ENCODE results near the gene TSC22D1. TPM values are rescaled to one million over a fixed set of nuclear protein-coding genes. Genes with fewer than 3 reads are reported as not detected.

Gene TSC22D1
- total RNA-seq, 2 donors from 2014 or later, result 182 to 197 TPM

GRCh38 chr13:44437356-44438233, 138.5 kb downstream of the TSC22D1 start:
- DNase-seq (ENCODE audit: low spot score), result no peak
- intact Hi-C loops (cut with DNase I), result loop anchor here (5.0 kb wide), 3 partner anchors 385 to 530 kb away; no protein-coding TSS in a partner anchor

DNA sequence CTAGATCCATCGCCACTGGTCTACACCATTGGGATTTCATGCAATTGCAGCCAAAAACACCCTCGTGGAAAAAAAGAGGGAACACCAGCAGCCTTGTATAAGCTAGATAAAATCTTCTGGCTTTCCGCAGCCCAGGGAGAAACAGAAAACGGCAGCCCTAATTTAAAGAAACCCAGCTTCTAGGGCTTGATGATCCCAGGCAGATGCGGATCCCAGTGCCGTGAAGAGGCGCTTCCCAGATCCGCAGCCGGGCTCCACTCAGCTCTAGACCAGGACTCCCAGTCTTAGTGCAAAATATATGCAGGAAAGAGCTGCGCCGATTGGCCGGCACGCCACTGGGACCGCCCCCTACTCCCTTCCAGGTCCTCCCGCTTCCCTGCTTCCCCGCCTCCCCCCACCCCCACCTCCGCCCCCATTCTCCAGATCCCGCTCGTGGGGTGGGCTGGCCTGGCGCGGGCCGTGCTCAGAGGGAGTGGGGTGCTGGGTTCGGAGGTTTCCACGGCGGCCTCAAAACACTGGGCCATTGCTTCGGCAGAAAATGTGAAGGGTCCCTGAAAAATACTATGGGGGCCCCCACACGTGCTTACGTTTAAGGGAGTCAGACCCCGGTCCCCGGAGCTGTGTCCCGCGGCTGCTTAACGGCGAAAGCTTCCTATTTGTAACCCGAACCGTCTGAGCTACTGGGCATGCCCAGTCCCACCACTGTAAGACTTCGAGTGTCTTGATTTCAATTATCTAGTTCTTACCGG, 139.4 kb downstream of the TSC22D1 start:
- intact Hi-C loops (cut with DNase I), result loop anchor here (5.0 kb wide), 3 partner anchors 384 to 529 kb away; no protein-coding TSS in a partner anchor
- DNase-seq (ENCODE audit: low spot score), result peak; percentile 95

DNA sequence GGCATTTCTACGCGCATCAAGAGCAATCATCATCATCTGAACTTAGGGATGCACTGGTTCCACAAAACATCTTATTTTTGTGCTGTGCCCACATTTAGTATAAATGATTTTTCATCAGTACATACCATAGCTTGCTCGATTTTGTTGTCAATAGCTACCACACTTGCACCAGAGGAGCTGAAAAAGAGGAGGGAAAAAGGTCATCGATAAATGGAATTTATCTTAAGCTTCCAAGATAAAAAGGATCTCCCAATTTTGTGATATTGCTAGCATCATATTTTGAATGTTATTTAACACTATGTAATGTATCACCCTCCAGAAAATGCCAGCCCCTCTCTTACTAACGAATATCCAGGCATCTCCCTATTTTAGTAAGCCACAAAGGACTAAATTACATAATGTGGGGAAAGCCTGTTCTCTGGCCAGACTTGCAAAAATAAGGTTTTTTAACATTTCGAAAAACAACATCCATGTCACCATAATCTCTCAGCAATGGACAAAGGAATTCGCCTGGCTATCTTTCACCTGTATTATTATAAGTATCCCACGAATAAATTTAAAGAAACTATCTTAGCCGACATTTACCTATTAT, 140.1 kb downstream of the TSC22D1 start:
- no peak for DNase-seq (ENCODE audit: low spot score)
- intact Hi-C loops (cut with DNase I), result loop anchor here (5.0 kb wide), 3 partner anchors 384 to 529 kb away; no protein-coding TSS in a partner anchor

DNA sequence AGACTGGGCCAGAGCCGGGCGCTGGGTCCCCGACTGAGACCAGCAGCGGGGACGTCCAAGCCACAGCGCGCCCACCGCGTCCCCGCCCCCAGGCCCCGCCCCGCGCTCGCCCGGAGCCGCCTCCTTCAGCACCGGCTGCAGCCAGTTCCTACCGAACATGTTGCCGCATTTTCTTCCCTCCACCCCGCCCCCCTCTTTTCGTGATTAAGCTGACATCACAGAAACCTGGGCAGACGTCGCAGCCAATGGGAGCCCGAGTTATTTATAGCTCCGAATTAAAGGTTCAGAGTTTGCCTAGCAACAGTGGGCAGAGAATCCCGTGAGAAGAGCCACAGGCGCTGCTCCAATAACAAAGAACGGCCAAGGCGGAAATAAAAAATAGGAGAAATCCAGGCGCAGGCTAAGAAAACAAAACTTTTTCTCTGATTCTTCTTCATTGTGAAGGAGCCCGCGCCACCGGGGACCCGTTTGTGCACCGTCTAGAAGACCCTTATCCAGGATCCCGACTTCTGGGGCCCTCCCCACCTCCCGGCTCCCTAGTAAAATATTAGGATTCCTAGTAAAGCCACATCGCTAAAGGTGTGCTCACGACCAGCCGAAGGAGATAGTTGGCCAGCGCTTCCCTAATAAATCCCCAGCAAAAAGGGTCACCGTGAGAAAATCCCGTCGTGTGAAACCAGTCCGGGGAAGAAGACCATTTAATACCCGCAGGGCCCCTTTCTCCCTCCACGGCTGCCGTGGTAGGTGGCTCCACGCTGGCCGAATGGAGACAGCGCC, 140.8 kb downstream of the TSC22D1 start:
- intact Hi-C loops (cut with DNase I), result loop anchor here (5.0 kb wide), 3 partner anchors 383 to 528 kb away; no protein-coding TSS in a partner anchor

DNA sequence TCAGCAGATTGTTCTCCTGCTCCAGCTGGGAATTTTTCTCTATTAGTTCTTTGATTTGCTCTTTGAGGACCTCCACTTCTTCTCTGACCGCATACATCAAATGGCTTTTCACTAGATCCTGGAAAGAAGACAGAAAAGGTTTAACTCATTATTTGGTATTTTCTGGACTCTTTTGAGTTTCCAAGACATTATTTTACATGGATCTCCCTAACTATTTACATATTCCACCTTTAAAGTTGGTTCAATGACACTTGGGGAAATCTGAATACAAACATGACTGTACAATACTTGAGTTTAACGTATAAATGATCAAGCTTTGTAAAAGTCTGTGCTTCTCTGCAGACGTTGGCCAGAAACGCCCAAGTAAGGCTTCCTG, 141.4 kb downstream of the TSC22D1 start:
- DNase-seq (ENCODE audit: low spot score), result no peak
- intact Hi-C loops (cut with DNase I), result loop anchor here (5.0 kb wide), 3 partner anchors 382 to 527 kb away; no protein-coding TSS in a partner anchor

More for the DNA sequence above, 140.8 kb downstream of the TSC22D1 start:
- DNase-seq (ENCODE audit: low spot score), result peak; percentile 97

- no peak for DNase-seq (ENCODE audit: low spot score)
- intact Hi-C loops (cut with DNase I), result no loop called here
Observed at GRCh38 chr13:44433863-44434765, 142.0 kb downstream of the TSC22D1 start.

- DNase-seq (ENCODE audit: low spot score), result no peak
- intact Hi-C loops (cut with DNase I), result no loop called here
Observed at GRCh38 chr13:44432650-44433049, 143.5 kb downstream of the TSC22D1 start.

DNA sequence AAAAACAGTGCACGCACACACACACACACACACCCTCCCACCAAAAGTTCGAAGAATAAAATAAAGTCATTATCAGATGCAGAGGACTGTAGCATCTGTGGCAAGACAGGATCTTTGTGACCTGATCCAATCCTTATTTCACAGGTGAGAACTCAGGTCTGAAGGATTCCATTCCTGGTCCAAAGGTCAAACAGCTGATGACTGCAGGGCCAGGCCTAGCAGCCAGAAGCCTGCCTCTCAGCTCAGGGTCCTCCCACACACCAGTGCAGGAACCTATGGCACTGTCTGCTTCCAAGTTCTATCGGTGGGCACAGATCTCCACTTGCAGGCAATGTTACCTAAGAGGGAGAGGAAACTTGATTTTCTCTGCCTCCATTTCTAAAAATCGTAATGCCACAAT, 145.0 kb downstream of the TSC22D1 start:
- intact Hi-C loops (cut with DNase I), result no loop called here
- DNase-seq (ENCODE audit: low spot score), result no peak

DNA sequence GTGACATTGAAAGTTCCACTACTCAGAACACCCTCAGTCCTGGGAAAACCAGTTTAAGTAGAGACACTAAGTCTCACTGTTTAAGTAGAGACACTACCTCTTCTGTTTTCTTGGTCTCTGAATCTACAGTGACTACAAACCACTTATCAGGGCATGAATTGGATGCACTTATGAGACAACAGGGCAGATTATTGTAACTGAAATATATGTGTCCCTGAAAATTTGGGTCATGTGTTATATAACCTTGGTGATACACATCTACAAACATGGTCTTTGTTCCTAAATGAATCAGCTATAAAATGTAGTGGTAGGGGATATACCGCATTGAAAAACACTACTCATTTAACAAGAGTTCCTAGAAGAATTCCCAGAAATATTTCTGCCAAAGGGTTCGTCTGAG, 146.8 kb downstream of the TSC22D1 start:
- intact Hi-C loops (cut with DNase I), result no loop called here
- DNase-seq (ENCODE audit: low spot score), result no peak

GRCh38 chr13:44426461-44426860, 149.7 kb downstream of the TSC22D1 start:
- intact Hi-C loops (cut with DNase I), result no loop called here
- DNase-seq (ENCODE audit: low spot score), result no peak

DNA sequence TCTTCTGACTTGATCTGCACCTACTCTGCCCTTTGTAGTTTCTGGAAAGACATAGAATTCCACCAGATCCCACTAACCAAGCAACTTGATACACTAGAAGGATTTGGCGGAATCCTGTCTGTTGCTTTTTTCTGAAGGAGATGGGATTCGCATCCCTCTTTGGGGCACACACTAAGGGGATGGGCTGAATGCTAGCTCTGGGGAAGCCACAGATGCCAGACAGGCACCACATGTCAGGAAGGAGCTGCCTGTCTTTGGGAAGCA, 150.4 kb downstream of the TSC22D1 start:
- DNase-seq (ENCODE audit: low spot score), result no peak
- intact Hi-C loops (cut with DNase I), result no loop called here

DNA sequence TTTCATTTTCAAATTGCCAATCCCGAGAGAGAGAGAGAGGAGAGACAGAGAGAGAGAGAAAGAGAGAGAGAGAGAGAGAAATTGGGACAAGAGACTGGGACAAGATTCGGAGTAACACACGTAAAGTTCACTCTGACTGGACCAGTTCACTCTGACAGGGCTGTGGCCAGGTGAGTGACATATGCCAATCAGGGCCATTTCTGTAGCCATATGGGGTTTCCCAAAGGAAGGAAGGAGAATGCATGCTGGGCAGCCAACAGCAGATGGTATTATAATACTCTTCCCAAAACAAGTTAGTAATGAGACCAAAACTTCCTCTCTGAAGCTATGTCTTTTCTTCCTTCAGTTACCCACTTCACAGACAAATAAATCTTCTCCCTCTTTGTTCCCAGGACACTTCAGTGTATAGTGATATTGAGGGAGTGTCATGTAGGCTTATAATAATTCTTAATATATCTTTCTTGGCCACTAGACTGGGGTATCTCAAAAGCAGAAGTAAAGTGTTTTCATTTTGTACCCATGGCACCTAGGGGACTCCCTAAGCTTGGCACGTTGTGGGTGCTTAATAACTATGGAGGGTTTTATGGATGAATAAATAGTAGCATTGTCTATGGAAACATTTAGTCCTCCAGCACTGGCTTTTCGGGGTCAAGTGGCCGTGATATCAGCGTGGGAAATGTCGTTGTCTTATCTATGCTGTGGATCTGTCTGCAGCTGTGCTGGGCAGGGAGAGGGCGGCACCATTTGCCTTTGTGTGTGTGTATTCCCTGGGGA, 150.9 kb downstream of the TSC22D1 start:
- intact Hi-C loops (cut with DNase I), result no loop called here
- DNase-seq (ENCODE audit: low spot score), result no peak

DNA sequence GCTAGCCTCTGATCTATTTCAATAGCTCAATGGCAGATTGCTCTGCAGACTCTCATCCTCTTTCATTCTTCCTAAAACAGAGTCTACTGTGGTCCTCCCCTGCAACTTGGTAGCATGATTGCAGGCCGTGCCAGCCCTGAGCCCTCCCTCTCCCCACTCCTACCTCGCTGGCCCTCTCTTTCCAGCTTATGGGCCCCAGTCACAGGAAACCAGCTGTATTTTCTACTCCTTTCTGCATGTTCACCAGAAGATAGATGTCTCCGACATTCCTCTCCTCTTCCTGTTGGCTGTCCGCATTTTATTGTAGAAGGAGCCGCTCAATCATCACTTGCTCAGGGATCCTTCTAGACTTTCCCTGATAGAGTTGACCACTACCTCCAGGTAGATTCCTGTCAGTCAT, 152.3 kb downstream of the TSC22D1 start:
- intact Hi-C loops (cut with DNase I), result no loop called here
- DNase-seq (ENCODE audit: low spot score), result no peak

DNA sequence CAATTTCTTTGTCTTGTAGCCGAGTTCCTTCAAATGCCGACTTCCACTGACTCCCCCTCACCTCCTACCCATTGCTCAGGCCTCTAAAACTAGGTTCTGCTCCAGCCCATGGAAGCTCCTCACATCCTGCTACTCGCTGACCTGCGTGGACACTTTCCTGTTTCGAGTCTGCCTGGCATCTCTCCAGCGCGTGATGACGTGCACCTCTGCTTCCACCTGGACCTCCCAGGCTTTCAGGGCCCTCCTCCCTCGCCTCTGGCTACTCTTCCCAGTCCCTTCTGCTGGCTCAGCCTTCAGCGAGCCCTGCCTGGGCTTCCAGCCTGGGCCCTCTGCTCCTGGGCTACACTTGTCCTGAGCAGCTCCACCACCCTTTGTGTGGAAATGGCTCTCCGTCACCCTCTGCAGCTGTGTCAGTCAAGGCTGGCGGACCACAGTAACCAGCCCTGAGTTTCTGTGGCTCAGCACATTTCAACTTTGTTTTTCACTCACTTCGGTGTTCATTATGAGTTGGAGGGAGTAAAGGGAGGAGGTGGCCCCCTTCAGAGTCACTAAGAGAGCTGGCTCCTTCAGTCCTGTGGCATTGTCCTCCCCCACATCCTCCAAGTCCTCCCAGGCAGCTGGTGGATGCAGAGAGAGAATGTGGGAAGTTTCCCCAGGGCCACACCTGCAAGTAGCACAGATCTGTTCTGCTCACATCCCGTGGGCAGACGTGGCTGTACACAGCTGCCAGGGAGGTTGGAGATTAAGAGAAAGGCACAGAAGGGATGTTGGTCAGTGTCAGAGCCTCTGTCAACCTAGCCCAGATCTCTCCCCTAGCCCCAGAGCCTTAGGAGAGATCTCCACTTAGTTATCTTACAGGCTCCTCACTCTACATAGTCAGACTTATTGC, 153.1 kb downstream of the TSC22D1 start:
- no peak for DNase-seq (ENCODE audit: low spot score)
- intact Hi-C loops (cut with DNase I), result no loop called here

DNA sequence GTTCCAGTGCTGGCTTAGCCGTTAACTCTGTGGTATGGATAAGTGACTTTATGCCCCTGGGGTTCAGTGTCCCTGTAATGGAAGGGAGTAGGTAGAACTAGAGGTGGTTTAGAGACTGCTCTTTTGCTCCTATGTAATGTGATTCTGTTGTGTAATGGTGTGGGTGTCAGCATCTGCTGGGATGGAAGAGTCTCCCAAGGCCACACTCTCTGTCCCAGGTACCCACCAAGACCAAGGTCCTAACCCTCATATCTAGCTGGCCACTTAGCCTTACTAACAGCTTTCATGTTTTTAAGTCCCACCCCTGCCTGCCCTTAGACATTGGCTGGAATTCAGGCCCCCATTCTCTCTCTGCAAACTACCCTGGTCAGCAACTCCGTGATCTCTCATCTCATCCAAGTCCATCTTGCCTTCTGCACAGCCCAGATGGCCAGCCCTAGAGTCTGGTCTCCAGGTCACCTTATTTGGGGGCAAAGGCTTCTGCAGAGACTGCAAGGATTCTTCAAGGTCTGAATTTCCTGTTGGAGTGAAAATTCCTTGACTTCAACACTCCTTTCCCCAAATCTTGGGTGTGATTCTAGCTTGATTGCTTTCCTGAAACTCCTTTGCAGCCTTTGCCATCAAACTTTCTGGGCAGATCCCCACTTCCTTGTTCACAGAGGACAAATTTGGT, 154.1 kb downstream of the TSC22D1 start:
- intact Hi-C loops (cut with DNase I), result no loop called here
- DNase-seq (ENCODE audit: low spot score), result no peak
